Stimulated activated CD8-positive, alpha-beta memory T cell treated with anti-CD3 and anti-CD28 coated beads, Interleukin-7, amount 100 ng/mL, for 4 hours (primary cell): ENCODE measurements around the gene RRAD.

ENCODE experiments used
- DNase-seq, 2 donors: peaks; one replicate each; pipeline ENCODE4 v3.0.0-alpha.2; 2020; ENCODE audit warnings: low read depth in 2 of 2

RRAD gene

DNA sequence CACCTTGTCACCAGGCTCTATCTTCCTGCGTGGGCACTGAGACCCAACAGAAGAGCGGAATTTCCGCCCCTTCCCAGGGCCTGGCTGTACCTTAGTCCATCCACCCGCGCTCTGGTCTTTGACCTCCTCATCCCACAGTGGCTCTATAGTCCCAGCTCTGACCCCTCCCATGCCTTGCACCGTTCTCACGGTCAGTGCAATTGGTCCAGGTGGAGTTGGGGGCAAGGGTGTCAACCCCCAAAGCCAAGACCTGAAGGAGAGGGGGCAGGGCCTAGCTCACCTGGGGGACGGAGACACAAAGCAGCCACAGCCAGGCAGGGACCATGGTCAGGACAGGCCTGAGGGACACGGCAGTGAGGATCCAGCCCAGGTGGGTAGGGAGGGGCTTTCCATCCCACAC, 7.6 kb downstream of the RRAD start:
- DNase-seq = no peak

DNA sequence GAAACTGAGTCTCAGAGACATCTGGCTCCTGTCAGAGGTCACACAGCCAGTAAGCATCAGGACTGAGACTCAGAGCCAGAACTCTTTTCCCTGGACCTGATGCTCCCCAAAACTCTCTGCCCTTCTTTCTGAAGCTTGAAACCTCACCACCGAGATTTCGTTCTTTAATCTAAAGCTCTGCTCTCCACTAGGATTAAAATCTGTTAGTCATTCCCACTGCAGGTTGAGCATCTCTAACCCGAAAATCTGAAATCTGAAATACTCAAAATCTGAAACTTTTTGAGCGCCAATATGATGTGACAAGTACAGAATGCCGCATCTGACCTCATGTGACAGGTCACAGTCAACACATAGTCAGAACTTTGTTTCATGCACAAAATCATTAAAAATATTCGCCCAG, 8.8 kb downstream of the RRAD start:
- DNase-seq = no peak

DNA sequence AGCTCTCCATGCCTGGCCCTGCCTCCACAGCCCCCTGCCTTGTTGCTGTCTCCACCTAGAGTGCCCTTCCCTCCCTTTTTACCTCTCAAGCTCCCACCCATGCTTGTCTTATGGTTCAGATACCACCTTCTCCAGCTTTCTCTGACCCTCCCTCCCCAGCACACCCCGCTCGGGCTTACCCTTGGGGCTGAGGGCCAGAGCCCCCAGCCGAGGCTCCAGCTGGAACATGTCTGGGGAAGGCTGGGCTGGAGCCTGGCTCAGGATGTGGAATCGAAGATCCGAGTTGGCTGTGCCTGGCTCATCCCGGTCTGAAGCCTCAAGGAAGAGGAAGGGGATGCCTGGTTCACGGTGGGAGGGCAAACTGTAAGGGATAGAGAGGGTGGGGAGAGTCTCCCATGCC, 10.3 kb downstream of the RRAD start:
- DNase-seq = no peak

DNA sequence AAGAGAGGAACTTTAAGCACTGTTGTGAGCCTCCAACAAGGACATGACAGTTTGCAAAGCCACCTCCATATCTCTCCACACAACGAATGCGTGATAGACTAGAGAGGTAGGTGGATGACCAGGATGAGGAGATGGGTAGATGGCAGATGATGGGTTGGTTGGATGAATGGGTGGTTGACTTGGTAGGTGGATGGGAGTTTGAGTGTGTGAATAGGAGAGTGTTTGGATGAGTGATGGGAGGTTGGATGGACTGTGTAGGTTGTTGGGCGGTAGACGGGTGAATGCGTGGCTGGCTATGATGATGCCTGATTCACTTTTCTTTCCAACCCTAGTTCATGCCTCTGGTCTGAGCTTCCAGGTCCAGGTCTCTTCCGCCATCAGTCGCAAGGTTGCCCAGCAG, 10.8 kb downstream of the RRAD start:
- no peak for DNase-seq

DNA sequence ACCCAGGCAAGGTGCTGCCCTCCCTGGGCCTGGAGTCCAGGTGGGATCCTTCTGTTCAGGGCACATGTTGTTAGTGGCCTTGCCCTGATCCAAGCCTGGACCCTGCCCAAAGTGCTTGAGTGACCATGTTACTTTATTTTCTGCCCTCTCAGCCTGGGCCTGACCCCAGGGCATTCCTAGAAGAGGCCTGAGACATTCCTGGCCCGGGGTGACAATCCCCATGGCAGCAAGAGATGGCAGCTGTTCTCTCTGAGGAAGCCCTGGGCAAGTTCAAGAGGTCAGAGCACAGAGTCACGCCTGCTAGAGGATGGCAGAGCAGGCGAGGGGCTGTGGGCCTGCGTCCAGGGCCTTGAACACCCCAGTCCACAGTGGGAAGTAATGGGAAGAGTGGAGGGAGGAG, 11.6 kb downstream of the RRAD start:
- DNase-seq = no peak

DNA sequence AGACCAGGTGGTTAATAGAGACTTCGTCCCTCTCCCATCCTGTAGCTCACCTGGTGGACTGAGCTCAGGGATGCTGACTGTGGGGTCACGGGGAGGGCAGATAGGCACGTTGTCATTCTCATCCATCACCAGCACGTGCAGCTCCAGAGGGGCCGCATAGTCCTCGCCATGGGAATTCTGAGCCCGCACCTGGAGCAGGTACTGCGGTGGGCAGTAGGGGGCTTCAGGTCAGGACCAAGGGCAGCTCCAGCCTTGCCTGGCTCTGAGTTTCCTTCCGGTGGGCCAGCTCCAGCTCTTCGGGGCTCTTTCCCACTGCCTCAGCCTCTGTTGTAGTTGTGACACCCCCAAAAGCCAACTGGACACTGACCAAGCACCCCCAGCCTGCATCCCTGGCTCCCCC, 12.3 kb downstream of the RRAD start:
- no peak for DNase-seq

DNA sequence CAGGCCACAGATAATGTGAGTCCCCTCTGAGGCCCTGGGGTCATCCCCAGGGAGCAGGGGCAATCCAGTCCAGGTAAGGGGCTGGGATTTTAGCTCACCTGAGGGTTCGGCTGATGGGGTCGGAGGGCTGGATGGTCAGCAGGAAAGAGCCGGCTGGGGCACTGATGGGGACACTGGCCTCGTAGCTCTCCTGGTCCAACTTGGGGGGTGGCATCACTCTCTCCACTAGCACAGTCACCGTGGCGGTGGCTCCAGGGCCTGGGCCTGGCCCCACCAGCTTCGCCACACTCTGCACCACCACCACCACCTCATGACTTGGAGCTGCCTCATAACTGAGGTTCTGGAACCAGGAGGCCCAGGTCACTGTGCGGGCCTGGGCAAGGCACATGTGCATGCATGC, 13.5 kb downstream of the RRAD start:
- DNase-seq = no peak

DNA sequence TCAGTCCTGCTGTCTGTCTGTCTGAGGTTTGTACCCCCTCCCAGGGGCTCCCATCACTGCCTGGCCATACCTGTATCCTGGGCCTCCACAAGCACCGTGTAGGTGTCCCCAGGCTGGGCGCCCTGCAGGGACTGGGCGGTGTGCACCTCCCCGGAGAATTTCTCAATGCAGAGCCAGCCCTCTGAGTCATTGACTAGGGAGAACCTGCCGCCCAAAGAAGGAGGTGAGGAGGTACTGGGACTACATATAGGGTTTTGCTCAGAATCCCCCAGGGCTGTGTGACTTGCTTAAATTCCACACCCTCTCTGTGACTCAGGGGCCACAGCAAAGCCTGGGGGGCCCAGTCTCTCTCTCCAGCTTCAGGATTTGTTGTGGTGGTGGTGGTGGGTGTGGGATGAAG, 14.2 kb downstream of the RRAD start:
- DNase-seq = no peak

DNA sequence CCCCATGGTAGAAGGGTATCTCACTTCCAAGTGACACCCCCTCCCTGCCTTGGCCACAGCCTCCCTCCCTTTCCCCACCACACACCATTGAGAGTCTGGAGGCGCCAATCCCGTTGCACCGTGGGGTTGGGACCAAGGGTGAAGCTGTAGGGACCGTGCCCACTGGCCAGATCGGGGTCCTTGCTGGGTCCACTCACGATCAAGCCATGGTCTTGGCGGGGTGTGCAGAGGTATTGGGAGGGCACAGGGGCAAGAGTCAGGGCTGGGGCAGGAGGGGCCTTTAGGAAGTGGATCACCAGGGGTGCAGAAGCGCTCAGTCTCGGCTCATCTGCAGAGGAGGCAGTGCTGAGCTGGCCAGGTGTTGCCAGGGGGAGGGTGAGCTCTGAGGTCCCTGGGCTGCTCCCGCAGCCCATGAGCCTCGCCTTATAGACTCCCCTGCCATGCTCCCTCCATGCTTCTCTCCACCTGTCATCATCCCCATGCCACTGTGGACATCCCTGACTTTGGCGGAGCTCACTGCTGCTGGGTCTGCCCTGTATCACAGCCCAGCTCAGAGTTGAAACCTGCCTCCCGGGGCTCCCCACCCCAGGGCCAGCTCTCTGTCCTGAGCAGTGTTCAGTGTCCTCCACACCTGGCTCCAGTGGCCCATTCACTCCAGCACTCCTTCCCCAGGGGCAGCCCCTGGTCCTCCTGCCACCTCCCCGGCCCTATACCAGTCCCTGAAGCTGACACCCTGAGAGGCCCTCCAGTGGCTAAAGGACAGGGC, 15.0 kb downstream of the RRAD start:
- no peak for DNase-seq

DNA sequence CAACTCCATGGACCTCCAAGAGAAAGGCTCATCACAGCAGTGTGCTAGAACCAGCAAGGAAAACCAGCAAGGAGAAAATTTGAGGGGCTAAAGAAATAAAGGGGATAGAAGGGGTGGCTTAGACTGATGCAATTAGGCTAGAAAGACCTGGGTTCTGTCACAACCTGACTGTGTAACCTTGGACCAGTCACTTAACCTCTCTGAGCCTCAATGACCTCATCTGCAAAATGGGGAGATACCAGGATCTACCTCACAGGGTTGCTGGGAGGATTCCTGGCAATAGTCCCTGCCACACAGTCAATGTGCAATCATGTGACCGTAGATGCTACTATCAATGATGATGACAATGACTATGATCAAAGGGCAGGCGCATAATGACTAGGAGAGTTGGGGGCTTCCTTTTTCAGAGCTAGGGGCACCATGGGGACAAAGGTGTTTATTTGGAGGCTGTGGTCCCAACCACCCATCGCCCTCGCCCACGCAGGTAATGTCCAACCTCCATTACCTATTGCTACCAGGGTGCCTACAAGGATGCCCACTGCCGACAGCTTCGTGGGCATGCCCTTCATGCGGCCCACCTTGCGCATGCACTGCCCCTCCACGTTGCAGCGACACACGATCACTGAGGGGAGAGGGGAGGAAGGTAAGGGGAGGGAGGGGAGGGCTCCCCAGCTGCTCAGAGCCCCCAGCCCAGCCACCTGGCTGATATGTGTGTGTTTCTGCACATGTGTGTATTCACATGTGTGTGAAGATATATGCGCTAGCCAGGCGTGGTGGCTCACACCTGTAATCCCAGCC, 16.4 kb downstream of the RRAD start:
- DNase-seq = no peak

DNA sequence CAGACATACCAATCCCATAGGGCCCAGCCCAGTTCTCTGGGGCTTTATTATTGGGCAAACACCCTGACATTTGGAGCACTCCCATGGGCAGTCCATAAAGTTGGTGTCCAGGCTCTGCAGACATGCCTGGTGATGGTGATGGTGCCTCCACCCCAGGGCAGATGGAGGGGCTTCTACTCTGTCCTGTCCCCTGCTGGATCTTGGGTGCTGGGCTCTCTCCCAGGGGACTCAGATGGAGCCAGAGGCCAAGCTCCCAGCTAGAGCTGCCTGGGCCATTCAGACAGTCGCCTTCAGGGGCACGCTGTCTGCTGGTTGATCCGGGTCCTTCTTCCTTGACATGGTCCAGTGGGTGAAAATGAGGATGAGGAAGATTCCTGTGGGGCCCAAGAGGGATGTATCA, 17.2 kb downstream of the RRAD start:
- no peak for DNase-seq

DNA sequence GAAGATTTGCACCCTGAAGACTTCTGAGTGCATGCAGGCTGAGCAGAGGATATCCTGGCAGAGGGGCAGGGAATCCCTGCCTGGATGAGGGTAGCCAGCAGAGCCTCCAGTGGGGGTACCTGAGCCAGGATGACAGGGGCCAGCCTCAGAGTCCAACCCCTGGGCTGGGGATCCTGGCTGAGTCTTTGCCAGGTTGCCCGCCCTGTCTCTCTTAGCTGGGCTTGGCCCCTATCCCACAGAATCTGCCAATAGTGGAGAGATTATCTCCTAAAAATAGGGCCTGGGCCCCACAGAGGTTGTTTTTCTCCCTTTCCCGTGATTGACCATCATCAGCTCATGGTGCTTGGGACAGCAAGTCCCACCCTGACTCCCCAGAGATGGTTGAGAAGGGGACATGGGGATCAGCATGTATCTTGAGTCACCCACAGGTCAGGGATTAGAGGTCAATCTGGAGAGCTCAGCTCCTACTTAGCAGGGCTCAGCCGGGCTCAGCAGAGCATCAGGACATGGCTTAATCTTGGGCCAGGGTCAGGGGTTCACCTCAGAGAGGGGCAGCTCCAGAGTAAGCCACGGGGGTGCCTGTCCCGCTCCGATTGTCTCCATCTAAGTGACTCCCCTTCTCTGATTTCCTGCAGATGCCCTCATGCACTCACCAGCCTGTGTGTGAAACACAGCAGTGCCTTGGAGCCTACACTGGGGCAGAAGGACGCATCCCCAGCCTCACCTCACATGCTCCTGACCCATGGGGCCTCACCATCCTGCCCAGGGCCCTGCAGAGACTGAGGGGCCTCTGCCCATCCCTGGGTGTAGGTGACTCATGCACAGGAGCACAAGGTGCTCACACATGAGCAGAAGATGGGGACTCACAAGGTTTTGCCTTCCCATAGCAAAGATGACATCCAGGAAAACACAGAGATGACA, 18.2 kb downstream of the RRAD start:
- DNase-seq = no peak

DNA sequence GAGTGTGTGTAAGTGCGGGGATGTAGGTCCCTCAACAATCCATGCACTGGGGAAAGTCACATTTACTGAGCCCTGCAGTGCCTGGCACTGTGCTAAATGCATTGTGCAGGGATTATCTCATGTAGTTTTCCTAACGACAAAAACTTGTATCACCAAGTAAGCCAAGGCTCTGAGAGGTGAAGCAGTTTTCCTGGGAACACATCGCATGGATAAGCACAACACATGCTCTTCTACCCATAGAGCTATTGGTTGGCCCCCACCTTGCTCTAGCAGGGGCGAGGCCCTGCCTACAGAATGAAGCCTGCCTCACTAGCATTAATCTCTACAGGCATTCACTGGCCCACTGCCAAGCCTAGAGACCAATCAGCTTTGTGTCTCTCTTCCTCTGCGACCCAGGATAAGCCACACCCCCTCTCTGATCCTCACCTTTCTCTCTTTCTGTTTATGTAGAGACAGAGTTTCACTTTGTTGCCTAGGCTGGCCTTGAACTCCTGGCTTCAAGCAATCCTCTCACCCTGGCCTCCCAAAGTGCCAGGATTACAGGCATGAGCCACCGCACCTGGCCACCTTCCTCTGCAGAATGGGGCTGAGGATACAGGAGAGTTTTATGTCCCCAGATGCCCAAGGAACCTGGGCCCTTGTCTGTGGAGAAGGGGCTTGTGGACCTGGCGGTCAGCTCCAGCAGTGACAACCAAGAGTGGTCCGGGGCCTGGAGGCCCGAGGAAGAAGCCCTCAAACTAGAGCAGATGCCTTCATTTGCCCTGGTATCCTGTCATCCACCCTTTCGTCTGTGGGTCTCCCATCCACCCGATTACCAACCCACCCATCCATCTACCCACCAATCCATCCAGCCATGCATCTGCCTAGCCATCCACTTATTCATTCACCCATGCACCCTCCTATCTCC, 19.4 kb downstream of the RRAD start:
- no peak for DNase-seq

DNA sequence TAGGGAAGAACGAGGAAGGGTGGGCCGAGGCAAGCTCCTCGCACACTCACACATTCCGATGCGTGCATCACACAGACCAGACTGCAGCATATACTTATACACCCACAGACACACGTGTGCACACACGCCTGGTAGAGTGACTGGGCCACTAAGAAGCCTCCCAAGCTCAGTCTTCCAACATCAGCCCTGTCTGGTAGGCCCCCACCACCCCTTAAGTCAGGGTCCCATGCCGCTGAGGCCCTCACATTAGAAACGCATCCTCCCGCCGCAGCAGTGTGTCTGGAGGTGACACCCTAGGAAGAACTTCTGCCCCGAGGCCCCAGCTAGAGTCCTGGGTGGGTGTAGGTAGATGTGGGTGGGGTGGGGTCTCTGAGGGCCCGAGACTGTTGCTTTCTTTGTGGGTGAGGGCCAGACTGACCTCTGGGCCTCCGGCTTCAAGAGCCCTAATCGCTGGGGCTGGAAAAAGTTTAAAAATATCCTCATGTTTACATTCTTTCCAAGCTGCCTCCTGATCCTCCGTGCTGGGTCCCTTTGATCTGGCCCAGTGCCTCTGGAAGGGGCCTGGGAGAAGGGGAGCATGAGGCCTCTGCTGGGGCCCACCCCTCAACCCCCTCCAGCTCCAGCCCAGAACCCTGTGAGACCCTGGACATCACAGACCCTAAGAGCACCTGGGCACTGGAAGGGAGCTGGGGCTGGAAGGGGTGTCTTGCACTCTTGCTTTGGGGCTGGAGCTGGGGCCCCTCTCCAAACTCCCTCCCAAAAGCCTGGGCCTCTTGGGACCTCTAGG, 20.3 kb downstream of the RRAD start:
- DNase-seq = no peak

DNA sequence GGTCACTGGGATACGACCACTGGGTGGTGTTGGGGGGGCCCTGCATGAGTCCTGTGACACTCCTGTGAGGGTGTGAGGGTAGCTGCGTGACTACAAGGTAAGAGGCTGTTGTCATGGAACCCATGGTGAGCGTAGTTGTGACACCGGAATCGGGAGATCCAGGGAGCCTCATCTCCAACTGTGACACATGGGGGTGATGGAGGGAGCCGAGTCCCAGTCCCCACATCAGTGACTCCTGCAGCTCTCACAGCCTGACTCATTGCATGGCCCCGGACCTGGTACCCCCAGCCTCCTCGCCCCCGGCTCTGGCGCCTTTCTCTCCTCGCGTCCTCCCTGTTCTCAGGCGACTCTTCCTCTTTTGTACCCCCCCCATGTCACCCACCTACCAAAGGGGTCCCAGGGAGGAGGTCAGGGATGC, 20.9 kb downstream of the RRAD start:
- DNase-seq = no peak

DNA sequence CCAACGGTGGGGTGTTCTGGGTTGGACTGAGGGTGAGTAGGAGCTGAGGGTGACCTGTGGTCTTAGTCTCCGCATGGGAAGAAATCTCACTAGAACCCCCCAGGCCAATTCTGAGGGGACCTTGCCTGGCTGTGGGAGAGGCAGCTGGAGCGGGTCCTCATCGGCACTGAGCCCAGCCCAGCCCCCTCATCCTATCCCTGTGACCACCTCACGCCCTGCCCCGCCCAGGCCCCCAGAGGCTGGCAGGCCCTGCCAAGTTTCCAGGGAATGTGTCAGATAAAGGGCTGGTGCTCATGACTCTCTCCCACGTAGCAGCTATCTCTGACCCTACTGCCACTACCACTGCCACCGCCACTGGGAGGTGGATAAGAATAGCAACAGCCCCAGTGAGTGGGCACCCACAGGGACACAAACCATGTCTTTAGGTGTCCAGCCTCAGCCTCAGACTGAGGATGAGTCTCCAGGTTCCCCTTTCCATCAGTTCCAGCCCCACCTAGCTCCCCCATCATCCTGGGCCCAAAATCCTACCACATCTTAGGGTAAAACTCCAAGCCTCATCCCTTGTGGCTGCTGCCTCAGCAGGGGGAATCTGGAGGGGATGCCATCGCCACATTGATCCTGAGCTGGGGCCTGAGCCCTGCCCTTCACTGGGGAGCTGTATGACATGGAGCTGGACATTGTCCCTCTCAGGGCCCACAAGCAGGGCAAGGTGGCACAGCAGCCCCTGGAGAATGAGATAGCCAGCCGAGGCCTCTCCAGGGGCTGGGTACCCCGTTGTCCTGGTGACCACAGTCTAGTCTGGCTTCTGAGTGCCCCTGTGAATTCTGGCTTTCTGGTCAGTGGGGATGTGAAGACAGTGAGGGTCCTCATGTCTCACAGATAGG, 21.5 kb downstream of the RRAD start:
- no peak for DNase-seq

DNA sequence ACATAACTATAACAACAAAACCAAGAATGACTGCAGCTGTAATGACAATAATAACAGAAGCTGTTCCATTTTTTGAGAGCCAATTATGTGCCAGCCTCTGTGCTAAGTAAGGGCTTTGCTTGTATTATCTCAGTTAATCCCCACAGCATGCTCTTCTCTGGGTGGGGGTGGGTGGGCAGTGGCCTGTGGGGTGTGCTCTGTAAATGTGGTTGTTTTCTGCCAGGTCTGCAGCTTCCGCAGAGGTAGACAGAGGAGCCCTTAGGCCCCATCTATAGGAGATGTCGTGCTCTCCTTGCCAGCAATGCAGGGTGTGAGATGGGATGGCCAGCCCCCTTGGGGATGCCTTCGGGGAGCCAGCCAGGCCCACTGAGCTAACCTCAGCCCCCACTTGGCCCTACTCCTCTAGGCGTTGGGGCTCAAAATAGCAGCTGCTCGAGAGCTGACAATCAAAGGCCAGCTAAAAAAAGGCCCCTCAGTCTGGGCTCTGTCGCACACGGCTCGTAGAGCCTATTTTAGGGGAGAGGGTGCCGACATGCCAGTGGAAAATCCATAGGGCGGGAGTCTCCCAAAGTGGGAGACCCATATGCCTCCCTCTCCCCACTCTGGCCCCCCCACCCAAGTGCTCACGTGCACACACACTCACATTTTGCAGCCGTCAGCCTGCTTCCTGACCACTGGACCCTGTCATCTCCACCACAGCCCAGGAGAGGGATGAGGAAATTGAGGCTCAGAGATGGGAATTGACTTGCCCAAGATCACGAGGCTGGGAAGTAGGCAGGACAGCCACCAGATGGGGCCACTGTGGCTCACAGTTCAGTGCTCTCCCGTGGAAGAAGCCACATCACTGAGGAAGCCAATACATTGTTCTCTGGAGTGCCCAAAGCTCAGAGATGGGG, 22.4 kb downstream of the RRAD start:
- DNase-seq = no peak

DNA sequence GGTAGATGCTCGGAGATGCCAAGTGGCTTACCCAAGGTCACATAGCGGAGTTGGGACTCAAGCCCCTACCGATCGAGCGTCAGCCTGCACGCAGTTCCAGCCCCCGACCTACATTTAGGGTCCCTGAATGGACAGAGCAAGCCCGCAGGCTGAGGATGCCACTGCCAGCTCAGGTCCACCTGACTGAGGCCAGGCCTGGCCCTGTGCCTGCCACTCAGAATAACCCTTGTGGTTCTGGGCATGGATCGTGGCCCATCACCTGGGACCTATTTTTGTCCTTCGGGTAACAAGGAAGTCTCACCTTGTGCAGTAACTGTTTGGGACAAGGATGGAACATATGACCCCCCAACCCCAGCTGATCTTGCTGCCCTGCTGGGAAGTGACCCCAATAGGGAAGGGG, 23.7 kb downstream of the RRAD start:
- no peak for DNase-seq
